ENCODE results near the gene XRCC6.

GRCh38 chr22:41661088-41661487 lies 40.0 kb downstream of the XRCC6 start:
- no peak for TF ChIP-seq CTCF (conservative IDR thresholded peaks at IDR 0.05; ENCODE audit: low read length)
- TF ChIP-seq EZH2phosphoT487 (IDR thresholded peaks at IDR 0.05; ENCODE audit: borderline replicate concordance), result no peak

Measured in Loucy (cell line).